Spleen (tissue), 13 donors: ENCODE data around the gene FCN3. TPM values are rescaled to one million over a fixed set of nuclear protein-coding genes. Genes with fewer than 3 reads are reported as not detected.

ENCODE experiments used
- DNase-seq: peaks from one replicate; pipeline ENCODE4 v3.0.0-alpha.2; 2020
- H3K27ac ChIP-seq, 8 donors: fragments of 200-600 bp; sonication (generic) in 7 of 8; 1 replicate in 4 of 8; 2 replicates in 4 of 8; pipeline versions ENCODE4 v1.5.0 to v1.8.0; 2016 to 2021; ENCODE audit warnings: inconsistent platforms in 4 of 8, mild to moderate bottlenecking in 4 of 8, moderate library complexity in 1 of 8
- H3K27me3 ChIP-seq, 7 donors: fragments of 200-600 bp; sonication (generic) in 6 of 7; replicated peaks in 1 of 7; 1 replicate in 4 of 7; 2 replicates in 3 of 7; pipeline versions ENCODE4 v1.5.0 to v1.8.0; 2016 to 2021; ENCODE audit warnings: inconsistent platforms in 3 of 7, mild to moderate bottlenecking in 1 of 7
- H3K36me3 ChIP-seq, 6 donors: fragments of 200-600 bp; sonication (generic) in 5 of 6; 1 replicate in 4 of 6; 2 replicates in 2 of 6; pipeline versions ENCODE4 v1.5.0 to v1.8.0; 2016 to 2021; ENCODE audit warnings: inconsistent platforms in 2 of 6
- H3K4me1 ChIP-seq, 6 donors: fragments of 200-600 bp; sonication (generic) in 5 of 6; 1 replicate in 3 of 6; 2 replicates in 3 of 6; pipeline versions ENCODE4 v1.5.0 to v1.8.0; 2016 to 2021; ENCODE audit warnings: inconsistent platforms in 3 of 6
- H3K4me3 ChIP-seq, 8 donors: fragments of 200-600 bp; sonication (generic) in 7 of 8; 1 replicate in 4 of 8; 2 replicates in 4 of 8; pipeline versions ENCODE4 v1.5.0 to v1.8.0; 2016 to 2021; ENCODE audit warnings: inconsistent platforms in 4 of 8, mild to moderate bottlenecking in 4 of 8, moderate library complexity in 2 of 8
- H3K9me3 ChIP-seq, 8 donors: fragments of 200-600 bp; sonication (generic) in 7 of 8; 1 replicate in 4 of 8; 2 replicates in 4 of 8; pipeline versions ENCODE4 v1.5.0 to v1.8.0; 2016 to 2021; ENCODE audit warnings: inconsistent platforms in 4 of 8
- POLR2A ChIP-seq, 3 donors: fragments of 450-650 bp; IDR thresholded peaks; one replicate each; pipeline ENCODE4 v1.5.1; 2017; ENCODE audit warnings: antibody characterized with exemption in 3 of 3, mild to moderate bottlenecking in 1 of 3
- POLR2AphosphoS5 ChIP-seq, 3 donors: sonication (generic); formaldehyde crosslinking; IDR thresholded peaks; one replicate each; pipeline ENCODE4 v1.5.1; 2017; ENCODE audit warnings: antibody characterized with exemption in 3 of 3
- WGBS, 5 donors: extraction: QIAGEN DNeasy Blood & Tissue Kit in 3 of 5; methylation state at CpG; one replicate each; pipeline versions ENCODE4 v1.1.5 to v1.1.7; 2013 to 2018; 5-methylcytosine and 5-hydroxymethylcytosine counted together
- intact Hi-C: fragments of 100-400 bp; cut with DNase I; formaldehyde crosslinking; loops from one replicate; pipeline ENCODE4 v1.15.0; 2023; ENCODE audit warnings: low total_unique reads
- long read RNA-seq, 2 donors: transcript quantifications; one replicate each; lab custom pipeline, GENCODE V29; 2026
- polyA plus RNA-seq, 3 donors: library from polyadenylated mRNA; stranded (reverse); fragments of 200-250 nt; gene quantifications; one replicate each; pipeline ENCODE4 v1.2.1, GENCODE V29; 2013
- total RNA-seq, 7 donors: library from RNA; depleted of rRNA in 3 of 7; stranded (reverse); fragments of >200 nt in 3 of 7; fragmentation: NEBNext Ultra II Directional in 4 of 7; extraction: Animal tissue kit (Norgen Biotek cat#: 25700) in 4 of 7; gene quantifications; one replicate each; pipeline versions ENCODE4 v1.1.0 to v1.2.1, GENCODE V29; 2016 to 2021
- TF ChIP-seq, protein P1 (sequence below), 11 experiments: fragments of 200-600 bp in 7 of 11; fragments of 450-650 bp in 4 of 11; sonication (generic) in 4 of 11; IDR thresholded peaks in 8 of 11; conservative IDR thresholded peaks in 3 of 11; 1 replicate in 7 of 11; 2 replicates in 4 of 11; pipeline versions ENCODE4 v1.4.0 to v1.8.0; 2016 to 2021; ENCODE audit warnings: antibody characterized with exemption in 11 of 11, inconsistent platforms in 4 of 11, mild to moderate bottlenecking in 1 of 11
- donor health status: healthy with polysubstance abuse.
- donor health status: DM: no; HTN: no; CAD: no; lungs with moderate emphysema.
- donor health status: DM: no; HTN: no; CAD: no.
- donor health status: Bipolar disorder and iron deficiency.
- donor health status: healthy.
- donor health status: DM: no; HTN: no; CAD: no.
- donor health status: DM: yes; HTN: yes; CAD: no.

The FCN3 gene
- total RNA-seq (10 to 100 TPM in 3 of 7 donors, 1 to 10 TPM in 4; 4.4 to 21.7 (median 7.7) TPM), polyA plus RNA-seq (10 to 100 TPM in 2 of 3 donors, 1 to 10 TPM in 1; 3.7 to 14.4 (median 11.7) TPM)
- long read RNA-seq, donor 1, partial matches to known transcripts = 0 of 1 reads
- long read RNA-seq, donor 1, other reads (novel, unspliced or antisense) = 0 of 1 reads
- long read RNA-seq, donor 2, partial matches to known transcripts = 0 of 3 reads
- long read RNA-seq, donor 2, other reads (novel, unspliced or antisense) = 0 of 3 reads

DNA sequence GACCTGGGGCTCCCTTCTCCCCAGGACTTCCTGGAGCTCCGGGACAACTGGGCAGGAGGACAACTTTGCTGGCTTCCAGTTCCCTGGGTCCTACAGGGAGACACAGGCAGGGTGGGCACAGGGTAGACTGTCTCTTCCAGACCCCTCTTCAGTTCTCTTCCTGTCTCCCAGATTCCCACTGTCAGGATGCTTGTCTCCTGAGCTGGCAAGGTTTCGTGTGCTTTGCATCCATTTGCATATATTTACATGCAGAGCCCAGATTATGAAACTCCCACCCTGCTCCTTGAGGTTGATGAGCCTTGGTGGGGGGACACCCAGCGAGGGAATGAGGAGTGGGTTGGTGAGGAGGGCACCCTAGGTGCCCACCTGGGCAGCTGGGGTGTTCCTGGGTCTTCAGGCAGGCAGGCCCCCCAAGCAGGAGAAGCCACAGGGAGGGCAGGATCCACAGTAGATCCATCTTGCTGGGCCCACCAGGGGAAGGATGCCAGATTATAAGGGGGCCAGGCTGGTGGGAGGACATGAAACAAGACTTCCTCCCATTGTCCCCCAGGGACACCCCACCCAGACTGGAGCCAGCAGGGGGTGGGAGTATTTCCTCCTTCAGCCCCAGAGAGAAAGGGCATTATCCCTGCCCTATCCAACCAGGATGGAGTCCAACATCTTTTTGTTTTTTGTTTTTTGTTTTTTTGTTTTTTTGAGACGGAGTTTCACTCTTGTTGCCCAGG lies at the start of gene FCN3:
TSS of gene FCN3 (minus strand) at position 463 of the 725 bp plus-strand sequence. CDS start at position 457, 6 bp downstream.
- Histone ChIP-seq H3K27ac (peak within 1 kb of the TSS in 2 of 8 donors; percentile 10 to 43), H3K4me3 (no peak within 1 kb of the TSS), H3K9me3 (no peaks in the 10 kb centered on the region), H3K36me3 (no peaks in the 10 kb centered on the region), H3K27me3 (no peaks in the 10 kb centered on the region), H3K4me1 (peaks cover 0 to 24% (median 8%) of the 10 kb centered on the region in 6 donors)
- DNase-seq = no peak
- intact Hi-C loops = no loop called here
- no peak for TF ChIP-seq POLR2A (IDR thresholded peaks at IDR 0.05)
- TF ChIP-seq, protein P1, sequence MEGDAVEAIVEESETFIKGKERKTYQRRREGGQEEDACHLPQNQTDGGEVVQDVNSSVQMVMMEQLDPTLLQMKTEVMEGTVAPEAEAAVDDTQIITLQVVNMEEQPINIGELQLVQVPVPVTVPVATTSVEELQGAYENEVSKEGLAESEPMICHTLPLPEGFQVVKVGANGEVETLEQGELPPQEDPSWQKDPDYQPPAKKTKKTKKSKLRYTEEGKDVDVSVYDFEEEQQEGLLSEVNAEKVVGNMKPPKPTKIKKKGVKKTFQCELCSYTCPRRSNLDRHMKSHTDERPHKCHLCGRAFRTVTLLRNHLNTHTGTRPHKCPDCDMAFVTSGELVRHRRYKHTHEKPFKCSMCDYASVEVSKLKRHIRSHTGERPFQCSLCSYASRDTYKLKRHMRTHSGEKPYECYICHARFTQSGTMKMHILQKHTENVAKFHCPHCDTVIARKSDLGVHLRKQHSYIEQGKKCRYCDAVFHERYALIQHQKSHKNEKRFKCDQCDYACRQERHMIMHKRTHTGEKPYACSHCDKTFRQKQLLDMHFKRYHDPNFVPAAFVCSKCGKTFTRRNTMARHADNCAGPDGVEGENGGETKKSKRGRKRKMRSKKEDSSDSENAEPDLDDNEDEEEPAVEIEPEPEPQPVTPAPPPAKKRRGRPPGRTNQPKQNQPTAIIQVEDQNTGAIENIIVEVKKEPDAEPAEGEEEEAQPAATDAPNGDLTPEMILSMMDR (IDR thresholded peaks at IDR 0.05 in 8 of 11, conservative IDR thresholded peaks at IDR 0.05 in 3 of 11) = no peak
- TF ChIP-seq POLR2AphosphoS5 (IDR thresholded peaks at IDR 0.05) = no peak
- 59 to 88% (median 81%) methylated on average over 4 of the region's 4 CpGs for WGBS, 5 donors

DNA sequence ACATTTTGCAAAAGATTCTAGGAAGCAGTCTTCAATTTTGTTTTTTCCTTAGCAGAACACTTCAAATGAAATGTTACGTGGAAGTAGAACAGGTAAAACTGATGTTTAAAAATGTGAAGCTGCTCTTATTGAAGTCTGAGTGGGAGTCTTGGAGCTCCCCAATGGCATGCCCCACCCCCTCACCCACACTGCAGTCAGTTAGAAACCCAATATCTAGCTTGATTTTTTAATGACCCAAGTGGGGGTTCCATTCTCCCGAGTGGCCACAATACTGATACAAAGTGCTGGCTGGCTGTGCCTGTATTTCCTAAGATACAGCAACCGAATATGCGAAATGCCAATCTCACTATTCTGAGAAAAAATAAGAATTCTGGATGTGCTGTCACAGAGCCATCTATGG lies 49.1 kb upstream of the FCN3 start:
- Histone ChIP-seq H3K4me1 (peaks cover 32 to 100% (median 80%) of the 10 kb centered on the region in 6 donors), H3K27me3 (no peaks in the 10 kb centered on the region), H3K9me3 (no peaks in the 10 kb centered on the region), H3K36me3 (peaks cover 0 to 76% (median 22%) of the 10 kb centered on the region in 6 donors), H3K4me3 (no peak overlapping the region), H3K27ac (peak overlapping the region in 3 of 8 donors; percentile 37 to 89 (median 53))
- WGBS, 5 donors = 83 to 89% (median 85%) methylated on average over 4 of the region's 4 CpGs
- TF ChIP-seq POLR2AphosphoS5 (IDR thresholded peaks at IDR 0.05) (no peak), POLR2A (IDR thresholded peaks at IDR 0.05) (no peak)
- TF ChIP-seq, protein P1 (IDR thresholded peaks at IDR 0.05 in 8 of 11, conservative IDR thresholded peaks at IDR 0.05 in 3 of 11) = no peak
- intact Hi-C loops = loop anchor here (10.0 kb wide), 1 partner anchor 51 kb away; no protein-coding TSS in a partner anchor
- no peak for DNase-seq

DNA sequence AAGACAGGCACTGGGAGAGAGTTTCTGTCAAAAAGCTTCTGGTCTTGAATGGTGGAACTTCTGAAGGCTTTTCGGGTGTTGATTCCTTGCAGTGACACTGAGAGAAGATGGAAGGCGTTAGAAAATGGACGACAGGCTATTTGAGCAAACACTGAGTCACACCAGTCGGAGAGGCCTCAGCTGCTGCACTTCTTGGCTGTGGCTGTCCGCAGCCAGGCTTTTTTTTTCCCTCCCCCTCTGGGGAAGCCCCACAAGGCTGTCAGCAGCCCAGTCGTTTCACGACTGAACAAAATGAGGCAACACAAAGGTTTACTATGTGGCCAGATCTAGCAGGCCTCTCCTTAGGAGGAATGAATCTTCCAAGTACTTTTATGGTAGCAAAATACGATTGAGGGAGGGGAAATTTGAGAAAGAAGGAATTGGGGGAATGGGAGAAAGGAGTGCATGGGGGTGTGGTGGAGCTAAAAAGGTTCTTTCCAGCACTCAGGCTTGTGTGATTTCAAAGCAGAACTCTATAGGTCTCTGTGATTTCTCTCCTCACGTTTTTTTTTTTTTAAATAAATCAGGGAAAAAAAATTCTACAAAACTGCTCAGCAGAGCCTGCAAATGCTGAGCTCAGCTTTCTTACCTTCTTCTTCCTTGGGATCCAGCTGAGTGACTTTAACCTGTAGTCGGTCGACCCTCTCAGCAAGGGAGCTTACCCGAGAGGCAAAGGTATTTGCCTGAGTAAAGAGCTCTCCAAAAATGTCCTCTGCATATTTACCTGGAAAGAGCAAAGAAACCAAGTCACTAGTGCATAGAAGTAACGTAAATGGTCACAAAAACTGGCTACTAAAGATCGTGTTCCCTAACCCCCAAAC lies 43.9 kb upstream of the FCN3 start:
- DNase-seq = no peak
- H3K4me1 ChIP-seq = peaks cover 25 to 79% (median 66%) of the 10 kb centered on the region in 6 donors
- H3K36me3 ChIP-seq = peaks cover 5 to 76% (median 52%) of the 10 kb centered on the region in 6 donors
- H3K27ac ChIP-seq = peak overlapping the region in 7 of 8 donors; percentile 29 to 75 (median 54)
- WGBS, 5 donors = 50 to 72% (median 62%) methylated on average over 14 of the region's 14 CpGs
- no peaks in the 10 kb centered on the region for H3K27me3 ChIP-seq
- H3K4me3 ChIP-seq = no peak overlapping the region
- no peaks in the 10 kb centered on the region for H3K9me3 ChIP-seq
- TF ChIP-seq POLR2AphosphoS5 (IDR thresholded peaks at IDR 0.05) (peak in 2 of 3 donors; percentile 41 to 51), POLR2A (IDR thresholded peaks at IDR 0.05) (no peak)
- intact Hi-C loops = loop anchor here (5.0 kb wide), 1 partner anchor 189 kb away; no protein-coding TSS in a partner anchor

DNA sequence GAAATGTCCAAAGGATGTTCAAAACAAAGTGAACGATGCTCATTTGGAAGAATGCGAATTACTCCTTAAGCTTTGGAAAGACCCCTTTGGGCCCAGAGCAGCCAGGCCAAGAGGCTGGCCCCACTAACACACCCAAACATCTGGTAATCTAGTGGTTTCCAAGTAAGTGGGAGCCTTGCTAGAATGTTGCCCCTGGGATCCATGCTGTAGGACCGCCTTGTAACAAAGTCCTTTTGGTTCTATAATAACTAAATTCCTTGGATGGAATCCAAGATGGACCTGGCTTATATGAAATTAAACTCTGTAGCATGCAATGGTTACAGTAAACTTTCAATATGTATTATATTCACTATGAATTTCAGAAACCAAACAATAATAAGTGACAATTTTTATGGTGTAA lies 43.1 kb upstream of the FCN3 start:
- 89 to 94% (median 92%) methylated on average over 3 of the region's 3 CpGs for WGBS, 5 donors
- Histone ChIP-seq H3K4me1 (peaks cover 25 to 71% (median 61%) of the 10 kb centered on the region in 6 donors), H3K27me3 (no peaks in the 10 kb centered on the region), H3K27ac (peak overlapping the region in 7 of 8 donors; percentile 29 to 75 (median 54)), H3K9me3 (no peaks in the 10 kb centered on the region), H3K36me3 (peaks cover 5 to 82% (median 61%) of the 10 kb centered on the region in 6 donors), H3K4me3 (no peak overlapping the region)
- DNase-seq = no peak
- TF ChIP-seq, protein P1 (IDR thresholded peaks at IDR 0.05 in 8 of 11, conservative IDR thresholded peaks at IDR 0.05 in 3 of 11) = no peak
- TF ChIP-seq POLR2AphosphoS5 (IDR thresholded peaks at IDR 0.05) (no peak), POLR2A (IDR thresholded peaks at IDR 0.05) (no peak)
- intact Hi-C loops = loop anchor here (5.0 kb wide), 1 partner anchor 190 kb away; no protein-coding TSS in a partner anchor
